ENCODE results near the gene ANTXR1. TPM values are rescaled to one million over a fixed set of nuclear protein-coding genes. Genes with fewer than 3 reads are reported as not detected.

Gene ANTXR1
- total RNA-seq, 1 experiment from 2014 or later = 0.66 TPM

- Mint-ChIP-seq H3K27me3 (ENCODE audit: unreplicated experiment) (peaks cover 24% of the 10 kb centered on the region), H3K36me3 (ENCODE audit: insufficient read depth, unreplicated experiment) (no peaks in the 10 kb centered on the region), H3K4me1 (ENCODE audit: low read depth, unreplicated experiment) (peaks cover 13% of the 10 kb centered on the region), H3K9me3 (ENCODE audit: low read depth, unreplicated experiment) (no peaks in the 10 kb centered on the region), H3K27ac (ENCODE audit: unreplicated experiment) (no peak overlapping the region), H3K4me3 (ENCODE audit: low read depth, unreplicated experiment) (no peak overlapping the region)
- intact Hi-C loops (cut with micrococcal nuclease; ENCODE audit: unreplicated experiment) = no loop called here
- CTCF ChIA-PET = no interaction called here
- DNase-seq = no peak
- TF ChIP-seq CTCF (IDR thresholded peaks at IDR 0.05; ENCODE audit: unreplicated experiment) = no peak
- no TSS peak for BruUV-seq (replicated peaks)
Measured at GRCh38 chr2:69162057-69162456, 149.1 kb downstream of the ANTXR1 start.

- no peak for TF ChIP-seq CTCF (IDR thresholded peaks at IDR 0.05; ENCODE audit: unreplicated experiment)
- H3K4me3 Mint-ChIP-seq (ENCODE audit: low read depth, unreplicated experiment) = no peak overlapping the region
- peak overlapping the region; percentile 9 for H3K27ac Mint-ChIP-seq (ENCODE audit: unreplicated experiment)
- H3K36me3 Mint-ChIP-seq (ENCODE audit: insufficient read depth, unreplicated experiment) = no peaks in the 10 kb centered on the region
- peaks cover 13% of the 10 kb centered on the region for H3K4me1 Mint-ChIP-seq (ENCODE audit: low read depth, unreplicated experiment)
- peaks cover 35% of the 10 kb centered on the region for H3K27me3 Mint-ChIP-seq (ENCODE audit: unreplicated experiment)
- peak; percentile 19 for DNase-seq
- intact Hi-C loops (cut with micrococcal nuclease; ENCODE audit: unreplicated experiment) = no loop called here
- H3K9me3 Mint-ChIP-seq (ENCODE audit: low read depth, unreplicated experiment) = no peaks in the 10 kb centered on the region
- CTCF ChIA-PET = no interaction called here
- no TSS peak for BruUV-seq (replicated peaks)
Measured at GRCh38 chr2:69163109-69163508, 150.1 kb downstream of the ANTXR1 start.

- no peak for TF ChIP-seq CTCF (IDR thresholded peaks at IDR 0.05; ENCODE audit: unreplicated experiment)
- H3K27ac Mint-ChIP-seq (ENCODE audit: unreplicated experiment) = no peak overlapping the region
- H3K4me1 Mint-ChIP-seq (ENCODE audit: low read depth, unreplicated experiment) = peaks cover 13% of the 10 kb centered on the region
- intact Hi-C loops (cut with micrococcal nuclease; ENCODE audit: unreplicated experiment) = no loop called here
- peaks cover 39% of the 10 kb centered on the region for H3K27me3 Mint-ChIP-seq (ENCODE audit: unreplicated experiment)
- BruUV-seq (replicated peaks) = no TSS peak
- CTCF ChIA-PET = no interaction called here
- no peak for DNase-seq
- no peaks in the 10 kb centered on the region for H3K9me3 Mint-ChIP-seq (ENCODE audit: low read depth, unreplicated experiment)
- H3K36me3 Mint-ChIP-seq (ENCODE audit: insufficient read depth, unreplicated experiment) = no peaks in the 10 kb centered on the region
- no peak overlapping the region for H3K4me3 Mint-ChIP-seq (ENCODE audit: low read depth, unreplicated experiment)
Measured at GRCh38 chr2:69163556-69163955, 150.6 kb downstream of the ANTXR1 start.

GRCh38 chr2:69164061-69164778 is 151.2 kb downstream of the ANTXR1 start:
- BruUV-seq (replicated peaks) = no TSS peak
- no peaks in the 10 kb centered on the region for H3K9me3 Mint-ChIP-seq (ENCODE audit: low read depth, unreplicated experiment)
- intact Hi-C loops (cut with micrococcal nuclease; ENCODE audit: unreplicated experiment) = no loop called here
- no peak overlapping the region for H3K27ac Mint-ChIP-seq (ENCODE audit: unreplicated experiment)
- H3K4me3 Mint-ChIP-seq (ENCODE audit: low read depth, unreplicated experiment) = no peak overlapping the region
- H3K4me1 Mint-ChIP-seq (ENCODE audit: low read depth, unreplicated experiment) = peaks cover 13% of the 10 kb centered on the region
- CTCF ChIA-PET = no interaction called here
- no peaks in the 10 kb centered on the region for H3K36me3 Mint-ChIP-seq (ENCODE audit: insufficient read depth, unreplicated experiment)
- peaks cover 46% of the 10 kb centered on the region for H3K27me3 Mint-ChIP-seq (ENCODE audit: unreplicated experiment)
- DNase-seq = no peak
- TF ChIP-seq CTCF (IDR thresholded peaks at IDR 0.05; ENCODE audit: unreplicated experiment) = no peak

Data from Calu3 (cell line).